NB4 (cell line): ENCODE measurements around the gene CCDC142.

Experiments used
- DNase-seq: peaks from one replicate; pipeline ENCODE4 v3.0.0; 2010; ENCODE audit warnings: low read depth
- H3K4me3 ChIP-seq: one replicate; pipeline ENCODE4 v1.5.1; 2011; ENCODE audit warnings: mild to moderate bottlenecking, low read depth, low read length, moderate library complexity
- MYC ChIP-seq: IDR thresholded peaks from 2 replicates; pipeline ENCODE4 v1.6.1; 2011; ENCODE audit warnings: low read depth, low read length
- POLR2A ChIP-seq: IDR thresholded peaks from 2 replicates; pipeline ENCODE4 v1.6.1; 2011; ENCODE audit warnings: mild to moderate bottlenecking; ENCODE audit not compliant: insufficient read length; ENCODE audit errors: extremely low read depth
- TF ChIP-seq, protein P1 (sequence below): IDR thresholded peaks from one replicate; pipeline ENCODE4 v1.5.1; 2012; ENCODE audit warnings: low read depth, low read length
- TF ChIP-seq, protein P2 (sequence below): IDR thresholded peaks from 2 replicates; pipeline ENCODE4 v1.6.1; 2011; ENCODE audit warnings: low read depth, low read length

The CCDC142 gene

DNA sequence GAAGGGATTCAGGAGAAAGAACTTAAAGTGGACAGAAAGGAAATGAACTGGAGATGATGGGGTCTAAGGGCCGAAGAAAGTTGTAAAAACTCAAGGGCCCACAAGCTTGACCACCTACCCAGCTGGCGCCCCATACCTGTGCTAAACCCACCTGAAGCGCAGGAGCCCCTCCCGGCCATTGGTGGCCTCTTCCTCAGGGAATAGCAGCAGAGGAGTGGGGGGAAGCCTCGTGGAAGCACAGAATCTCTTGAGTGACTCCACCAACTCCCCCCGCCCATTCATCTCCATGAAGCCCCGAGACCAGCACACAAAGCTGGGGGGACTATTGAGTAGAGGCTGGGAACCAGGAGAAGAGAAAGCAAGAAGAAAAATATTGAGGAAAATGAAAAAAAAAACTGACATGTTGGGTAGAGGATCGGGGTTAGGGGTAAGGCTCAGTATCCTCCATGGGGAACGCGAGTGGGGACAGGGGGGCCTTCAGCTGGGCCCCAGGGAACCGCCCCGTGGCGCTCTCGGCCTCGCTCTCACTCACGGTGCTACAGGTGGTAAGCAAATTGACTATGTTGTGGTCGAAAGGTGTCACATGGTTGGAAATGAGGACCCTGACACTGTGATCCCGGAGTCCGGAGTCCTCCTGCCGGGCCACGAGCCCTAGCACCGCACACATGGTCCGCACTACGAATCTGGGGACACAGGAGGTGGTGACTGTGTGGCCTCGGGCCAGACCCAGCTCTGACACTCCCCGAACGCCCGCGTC, 46.0 kb upstream of the CCDC142 start:
- H3K4me3 ChIP-seq, result peak overlapping the region; percentile 99
- no peak for DNase-seq
- TF ChIP-seq, protein P1, sequence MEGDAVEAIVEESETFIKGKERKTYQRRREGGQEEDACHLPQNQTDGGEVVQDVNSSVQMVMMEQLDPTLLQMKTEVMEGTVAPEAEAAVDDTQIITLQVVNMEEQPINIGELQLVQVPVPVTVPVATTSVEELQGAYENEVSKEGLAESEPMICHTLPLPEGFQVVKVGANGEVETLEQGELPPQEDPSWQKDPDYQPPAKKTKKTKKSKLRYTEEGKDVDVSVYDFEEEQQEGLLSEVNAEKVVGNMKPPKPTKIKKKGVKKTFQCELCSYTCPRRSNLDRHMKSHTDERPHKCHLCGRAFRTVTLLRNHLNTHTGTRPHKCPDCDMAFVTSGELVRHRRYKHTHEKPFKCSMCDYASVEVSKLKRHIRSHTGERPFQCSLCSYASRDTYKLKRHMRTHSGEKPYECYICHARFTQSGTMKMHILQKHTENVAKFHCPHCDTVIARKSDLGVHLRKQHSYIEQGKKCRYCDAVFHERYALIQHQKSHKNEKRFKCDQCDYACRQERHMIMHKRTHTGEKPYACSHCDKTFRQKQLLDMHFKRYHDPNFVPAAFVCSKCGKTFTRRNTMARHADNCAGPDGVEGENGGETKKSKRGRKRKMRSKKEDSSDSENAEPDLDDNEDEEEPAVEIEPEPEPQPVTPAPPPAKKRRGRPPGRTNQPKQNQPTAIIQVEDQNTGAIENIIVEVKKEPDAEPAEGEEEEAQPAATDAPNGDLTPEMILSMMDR, result no peak
- TF ChIP-seq, protein P2, sequence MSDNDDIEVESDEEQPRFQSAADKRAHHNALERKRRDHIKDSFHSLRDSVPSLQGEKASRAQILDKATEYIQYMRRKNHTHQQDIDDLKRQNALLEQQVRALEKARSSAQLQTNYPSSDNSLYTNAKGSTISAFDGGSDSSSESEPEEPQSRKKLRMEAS, result peak; percentile 55; the same call in 1 of the 2 replicates

DNA sequence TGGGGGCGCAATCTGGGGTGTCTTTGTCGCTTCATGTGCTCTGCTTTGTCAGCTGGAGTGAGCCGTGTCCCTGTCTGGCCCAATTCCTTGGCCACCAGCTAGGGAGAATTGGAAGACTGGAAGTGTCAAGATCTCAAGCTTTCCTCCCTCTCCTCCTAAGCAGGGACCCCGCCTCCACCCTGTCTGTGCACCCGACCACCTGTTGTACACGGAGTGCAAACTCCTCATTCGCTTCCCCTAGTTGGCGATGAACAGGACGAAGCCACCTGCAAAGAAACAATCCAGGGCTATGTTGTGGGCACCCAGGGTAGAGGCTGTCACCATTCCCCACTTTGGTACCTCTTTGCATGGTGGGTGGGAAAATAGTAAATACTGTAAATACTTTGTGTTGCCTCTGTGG, 44.9 kb upstream of the CCDC142 start:
- TF ChIP-seq MYC (no peak), POLR2A (no peak)
- TF ChIP-seq, protein P2, result no peak
- TF ChIP-seq, protein P1, result no peak
- H3K4me3 ChIP-seq, result peak overlapping the region; percentile 99
- DNase-seq, result no peak

DNA sequence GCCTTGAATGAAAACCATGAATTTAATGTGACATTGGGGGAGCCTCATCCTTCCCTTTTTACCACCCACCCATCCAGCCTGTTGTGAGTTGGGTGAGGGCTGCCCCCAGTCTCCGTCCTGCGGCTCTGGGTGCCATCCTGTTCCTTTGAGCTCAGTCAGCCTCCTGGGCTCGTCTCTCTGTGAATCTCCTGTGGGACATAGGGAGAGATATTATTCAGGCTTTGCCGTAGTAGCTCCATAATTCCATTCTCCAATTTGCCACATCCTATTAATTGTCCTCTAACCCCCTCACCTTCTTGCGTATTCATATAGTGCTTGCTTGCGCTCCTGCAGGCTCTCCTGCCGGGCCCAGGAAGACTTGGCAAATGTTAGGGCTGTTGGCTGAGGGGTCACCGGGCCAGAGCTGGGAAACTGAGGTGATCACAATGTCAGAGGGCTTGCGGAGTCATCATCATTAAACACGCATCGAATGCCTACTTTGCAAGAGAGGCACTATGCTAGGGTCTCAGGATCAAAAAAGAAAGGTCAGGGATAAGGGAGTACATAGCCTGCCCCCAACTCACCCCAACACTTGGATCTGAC, 43.9 kb upstream of the CCDC142 start:
- TF ChIP-seq MYC (no peak), POLR2A (no peak)
- TF ChIP-seq, protein P2, result no peak
- TF ChIP-seq, protein P1, result no peak
- no peak overlapping the region for H3K4me3 ChIP-seq
- no peak for DNase-seq

DNA sequence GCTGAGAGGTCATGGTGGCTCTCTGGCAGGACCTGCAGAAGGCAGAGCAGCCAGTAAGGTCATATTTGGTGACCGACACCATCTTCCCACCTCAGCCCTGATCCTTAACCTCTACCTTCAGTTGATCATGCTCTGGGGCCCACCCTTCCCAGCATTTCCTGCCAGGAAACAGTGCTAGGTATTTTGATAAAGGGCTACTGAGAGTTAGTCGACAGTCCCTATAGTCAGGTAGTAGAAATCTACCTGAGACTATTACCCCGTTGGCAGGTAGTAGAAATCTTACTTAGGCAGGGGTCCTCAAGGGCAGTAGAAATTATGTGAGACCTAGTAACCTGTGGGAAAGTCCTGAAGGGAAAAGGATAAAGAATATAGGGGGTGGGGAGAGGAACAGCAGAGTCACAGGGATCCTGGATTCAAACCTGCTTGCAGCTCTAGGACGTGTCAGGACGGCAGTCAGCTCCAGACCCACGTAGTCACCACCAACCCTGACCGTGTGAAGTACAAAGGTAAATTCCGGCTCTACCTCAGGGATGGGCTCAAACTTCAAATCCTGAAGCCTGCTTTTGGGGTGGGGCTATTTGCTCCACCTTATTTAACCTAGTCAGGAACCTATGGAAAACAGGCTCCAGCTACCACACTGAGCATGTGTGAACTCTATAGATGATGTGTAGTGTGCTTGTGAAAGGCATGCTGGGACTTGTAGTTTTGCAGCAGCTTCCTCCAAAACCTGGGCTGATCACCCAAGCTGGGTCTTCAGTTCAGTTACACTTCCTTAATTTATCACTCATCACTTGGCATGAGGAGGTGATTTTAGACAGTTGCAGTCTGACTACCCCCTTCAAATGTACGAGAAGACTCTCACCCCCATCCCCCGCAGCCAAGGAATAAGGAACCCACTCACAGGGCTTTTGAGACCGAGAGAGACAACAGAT, 43.2 kb upstream of the CCDC142 start, which contains the start of gene DQX1:
Gene DQX1, minus strand, starts transcription at position 515 of the 932 bp plus-strand sequence. Its CDS starts 502 bp downstream, at position 13.
- H3K4me3 ChIP-seq, result no peak within 1 kb of the TSS
- TF ChIP-seq, protein P2, result peak; percentile 56
- TF ChIP-seq, protein P1, result no peak
- TF ChIP-seq MYC, result peak; percentile 28; the same call in 1 of the 2 replicates
- peak; percentile 82 for DNase-seq

DNA sequence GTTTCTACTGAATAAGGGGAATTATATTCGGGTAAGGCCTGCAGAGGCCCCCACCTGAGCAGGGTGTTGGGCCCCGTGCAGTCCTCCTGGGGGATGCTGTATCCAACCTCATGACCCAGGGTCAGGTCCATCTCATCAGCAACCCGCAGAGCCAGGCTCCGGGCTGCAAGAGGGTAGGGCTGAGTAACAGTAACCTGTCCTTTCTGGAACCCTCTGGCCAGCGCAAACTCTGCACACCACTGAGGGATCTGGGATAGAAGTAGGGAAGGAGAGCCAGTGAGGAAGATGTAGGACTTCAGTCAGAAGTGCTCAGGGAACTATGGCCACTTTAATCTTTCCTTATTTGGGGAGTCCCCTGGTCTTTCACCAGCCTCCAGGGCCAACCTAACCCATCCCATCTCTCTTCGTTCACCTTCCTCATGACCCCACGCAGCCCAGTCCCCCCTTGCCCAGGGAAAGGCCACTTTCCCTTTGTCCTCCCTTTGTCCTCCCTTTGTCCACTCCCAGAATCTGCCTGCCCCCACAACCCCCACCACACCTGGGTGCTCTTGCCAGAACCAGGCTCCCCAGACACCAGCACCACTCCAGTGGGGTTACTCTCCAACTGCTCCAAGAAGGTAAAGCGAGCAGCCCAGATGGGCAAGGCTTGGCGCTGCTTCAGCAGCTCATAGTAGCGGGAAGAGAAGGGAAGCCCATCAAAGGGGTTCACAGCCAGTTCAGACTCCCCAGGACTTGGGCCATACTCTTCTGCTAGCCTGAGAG, 42.3 kb upstream of the CCDC142 start:
- no peak overlapping the region for H3K4me3 ChIP-seq
- no peak for DNase-seq
- TF ChIP-seq, protein P1, result no peak
- TF ChIP-seq POLR2A (no peak), MYC (no peak)
- TF ChIP-seq, protein P2, result no peak
